SK-N-SH (cell line): ENCODE measurements around the gene TEAD2. TPM values are rescaled to one million over a fixed set of nuclear protein-coding genes. Genes with fewer than 3 reads are reported as not detected.

Source experiments
- CTCF ChIA-PET: fragments of 300-600, 350-600 bp; formaldehyde crosslinking; extraction: SDS; loops from one replicate; lab custom pipeline; 2021; lab: Yijun Ruan, JAX
- POLR2A ChIA-PET: fragments of 350-600 bp; sonication (Branson Sonifier 250); formaldehyde crosslinking; extraction: SDS; loops from one replicate; lab custom pipeline; 2020; ENCODE audit warnings: antibody characterized with exemption, inconsistent platforms; lab: Yijun Ruan, JAX
- DNase-seq: peaks from one replicate; pipeline ENCODE4 v3.0.0; 2012
- H2AFZ ChIP-seq: fragments of 200-600 bp; sonication (generic); 2 replicates; pipeline ENCODE4 v1.8.1; 2016; ENCODE audit warnings: antibody characterized with exemption, mild to moderate bottlenecking, low read depth
- H3F3A ChIP-seq: fragments of 200-600 bp; sonication (generic); replicated peaks from 2 replicates; pipeline ENCODE3; 2016; ENCODE audit warnings: antibody characterized with exemption, mild to moderate bottlenecking; ENCODE audit not compliant: insufficient read depth
- H3K27ac ChIP-seq, 2 experiments: fragments of 200-500 bp in 1 of 2; fragments of 200-600 bp in 1 of 2; sonication (Bioruptor generic) in 1 of 2; sonication (generic), shearing (Covaris generic) in 1 of 2; 2 replicates each; pipeline versions ENCODE4 v1.5.1 to v1.6.1; 2014 to 2016; ENCODE audit warnings: low read depth in 2 of 2, inconsistent platforms in 1 of 2, low read length in 1 of 2, mild to moderate bottlenecking in 1 of 2, mixed read lengths in 1 of 2
- H3K27me3 ChIP-seq: fragments of 200-600 bp; sonication (generic), shearing (Covaris generic); 2 replicates; pipeline ENCODE4 v1.6.1; 2016; ENCODE audit warnings: mixed run types; ENCODE audit not compliant: insufficient read depth
- H3K36me3 ChIP-seq, 2 experiments: fragments of 200-500 bp in 1 of 2; fragments of 200-600 bp in 1 of 2; sonication (Bioruptor generic) in 1 of 2; sonication (generic) in 1 of 2; replicated peaks in 1 of 2; 2 replicates each; pipeline versions ENCODE3 to v1.5.1; 2014 to 2016; ENCODE audit warnings: low read length in 1 of 2, mild to moderate bottlenecking in 1 of 2; ENCODE audit not compliant: insufficient read depth in 2 of 2, control insufficient read depth in 1 of 2
- H3K4me1 ChIP-seq, 2 experiments: fragments of 200-500 bp in 1 of 2; fragments of 200-600 bp in 1 of 2; sonication (Bioruptor generic) in 1 of 2; sonication (generic), shearing (Covaris generic) in 1 of 2; 2 replicates each; pipeline versions ENCODE4 v1.5.1 to v1.6.1; 2014 to 2016; ENCODE audit warnings: low read depth in 1 of 2, low read length in 1 of 2, mixed run types in 1 of 2; ENCODE audit not compliant: insufficient read depth in 2 of 2, control insufficient read depth in 1 of 2
- H3K4me2 ChIP-seq: fragments of 200-600 bp; sonication (generic), shearing (Covaris generic); 2 replicates; pipeline ENCODE4 v1.6.1; 2017; ENCODE audit warnings: mixed run types
- H3K4me3 ChIP-seq, 2 experiments: fragments of 200-500 bp in 1 of 2; fragments of 200-600 bp in 1 of 2; sonication (Bioruptor generic) in 1 of 2; sonication (generic), shearing (Covaris generic) in 1 of 2; 2 replicates each; pipeline versions ENCODE4 v1.5.1 to v1.8.1; 2014 to 2016; ENCODE audit warnings: low read depth in 2 of 2, inconsistent platforms in 1 of 2, low read length in 1 of 2, mild to moderate bottlenecking in 1 of 2, mixed read lengths in 1 of 2, moderate library complexity in 1 of 2
- H3K79me2 ChIP-seq: fragments of 200-600 bp; sonication (generic); 2 replicates; pipeline ENCODE4 v1.8.1; 2017; ENCODE audit warnings: mild to moderate bottlenecking; ENCODE audit not compliant: insufficient read depth
- H3K9ac ChIP-seq: fragments of 200-600 bp; sonication (generic); 2 replicates; pipeline ENCODE4 v1.6.1; 2017; ENCODE audit warnings: mixed run types
- H3K9me2 ChIP-seq: fragments of 200-600 bp; sonication (generic); 2 replicates; pipeline ENCODE4 v1.6.1; 2017; ENCODE audit warnings: mixed run types
- H3K9me3 ChIP-seq: fragments of 200-600 bp; sonication (generic); 2 replicates; pipeline ENCODE4 v1.6.1; 2017; ENCODE audit warnings: mixed run types, mild to moderate bottlenecking, moderate library complexity
- H4K20me1 ChIP-seq: fragments of 200-600 bp; sonication (generic); 2 replicates; pipeline ENCODE4 v1.6.1; 2017; ENCODE audit warnings: mild to moderate bottlenecking, mixed run types; ENCODE audit not compliant: insufficient read depth
- EP300 ChIP-seq, 2 experiments: IDR thresholded peaks; 2 replicates each; pipeline versions ENCODE4 v1.4.0 to v1.6.1; 2012; ENCODE audit warnings: borderline replicate concordance in 1 of 2, low read depth in 1 of 2, low read length in 1 of 2
- EZH2phosphoT487 ChIP-seq: fragments of 200-600 bp; sonication (generic); IDR thresholded peaks from 2 replicates; pipeline ENCODE4 v1.6.1; 2017; ENCODE audit warnings: low read depth, mixed run types, mild to moderate bottlenecking, antibody characterized with exemption, moderate library complexity, borderline replicate concordance
- FOXM1 ChIP-seq: IDR thresholded peaks from 2 replicates; pipeline ENCODE4 v1.4.0; 2012; ENCODE audit warnings: low read depth, mild to moderate bottlenecking
- GABPA ChIP-seq: IDR thresholded peaks from 2 replicates; pipeline ENCODE4 v1.4.0; 2012; ENCODE audit warnings: low read depth, mild to moderate bottlenecking
- JUND ChIP-seq: IDR thresholded peaks from 2 replicates; pipeline ENCODE4 v1.4.0; 2012
- NFIC ChIP-seq: IDR thresholded peaks from 2 replicates; pipeline ENCODE4 v1.4.0; 2012; ENCODE audit warnings: borderline replicate concordance
- POLR2AphosphoS5 ChIP-seq: IDR thresholded peaks from 2 replicates; pipeline ENCODE4 v1.6.1; 2012; ENCODE audit warnings: low read depth, low read length
- RAD21 ChIP-seq: IDR thresholded peaks from 2 replicates; pipeline ENCODE4 v1.6.1; 2012; ENCODE audit warnings: mild to moderate bottlenecking, low read length
- RCOR1 ChIP-seq: fragments of 150-350 bp; IDR thresholded peaks from 2 replicates; pipeline ENCODE4 v1.6.1; 2017; ENCODE audit warnings: antibody characterized with exemption, low read length
- RFX5 ChIP-seq: IDR thresholded peaks from 2 replicates; pipeline ENCODE4 v1.6.1; 2012; ENCODE audit warnings: mild to moderate bottlenecking, improper control_type of control experiment, low read length
- SIN3A ChIP-seq: IDR thresholded peaks from 2 replicates; pipeline ENCODE4 v1.6.1; 2012; ENCODE audit warnings: low read depth, mild to moderate bottlenecking, low read length, moderate library complexity, borderline replicate concordance
- TAF1 ChIP-seq: IDR thresholded peaks from 2 replicates; pipeline ENCODE4 v1.6.1; 2012; ENCODE audit warnings: low read depth, mild to moderate bottlenecking, low read length, moderate library complexity, borderline replicate concordance
- TCF12 ChIP-seq: IDR thresholded peaks from 2 replicates; pipeline ENCODE4 v1.4.0; 2012
- TEAD4 ChIP-seq: IDR thresholded peaks from 2 replicates; pipeline ENCODE4 v1.4.0; 2012; ENCODE audit warnings: mild to moderate bottlenecking, borderline replicate concordance; ENCODE audit not compliant: insufficient read depth
- WGBS: methylation state at CpG from one replicate; pipeline ENCODE4 v1.1.6; 2017; ENCODE audit warnings: low lambda C conversion rate; 5-methylcytosine and 5-hydroxymethylcytosine counted together
- polyA plus RNA-seq, 3 experiments: library from polyadenylated mRNA; depleted of rRNA; stranded (reverse); fragments of >200 nt; gene quantifications; 2 replicates each; pipeline ENCODE4 v1.2.3, GENCODE V29; 2012
- TF ChIP-seq, protein P1 (sequence below): fragments of 150-350 bp; IDR thresholded peaks from 2 replicates; pipeline ENCODE4 v1.6.1; 2016; ENCODE audit warnings: mild to moderate bottlenecking, low read depth, low read length
- TF ChIP-seq, protein P2 (sequence below): IDR thresholded peaks from 2 replicates; pipeline ENCODE4 v1.4.0; 2012; ENCODE audit warnings: low read depth, borderline replicate concordance

The TEAD2 gene
- polyA plus RNA-seq, 1 of the 3 experiments (the other 2 are of a cell fraction): 27.9 TPM

DNA sequence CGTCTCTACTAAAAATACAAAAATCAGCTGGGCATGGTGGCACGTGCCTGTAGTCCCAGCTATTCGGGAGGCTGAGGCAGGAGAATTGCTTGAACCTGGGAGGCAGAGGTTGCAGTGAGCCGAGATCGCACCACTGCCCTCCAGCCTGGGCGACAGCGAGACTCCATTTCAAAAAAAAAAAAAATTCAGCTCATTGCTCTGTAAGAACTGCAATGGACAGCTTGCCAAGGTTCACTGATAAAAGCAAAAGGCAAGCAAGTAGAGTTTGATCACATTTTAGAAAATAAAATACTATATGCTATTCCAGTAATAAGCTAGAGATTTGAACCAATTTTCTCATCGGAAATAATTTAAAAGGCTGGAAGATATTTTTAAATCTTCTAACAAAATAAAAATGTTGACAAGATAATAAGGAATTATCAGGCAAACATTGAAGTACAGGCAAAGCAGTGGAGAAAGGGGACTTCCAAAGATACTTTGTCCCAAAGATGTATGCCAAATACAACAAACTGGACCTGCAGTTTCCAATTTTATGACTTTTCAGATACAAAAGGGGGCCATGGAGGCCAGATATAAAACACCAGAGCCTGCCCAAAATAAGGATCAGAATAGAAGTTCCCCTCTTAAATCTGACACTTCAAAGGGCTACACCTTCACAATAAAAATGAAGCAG is 66.9 kb downstream of the TEAD2 start:
- Histone ChIP-seq H3K27me3 (peaks cover 6% of the 10 kb centered on the region; the same call in 1 of the 2 replicates), H3K4me2 (no peak overlapping the region), H3K9me3 (no peaks in the 10 kb centered on the region), H2AFZ (no peak overlapping the region), H3K4me3 (no peak overlapping the region), H3K79me2 (no peaks in the 10 kb centered on the region), H3F3A (peaks cover 4% of the 10 kb centered on the region), H3K27ac (no peak overlapping the region), H4K20me1 (no peaks in the 10 kb centered on the region), H3K9me2 (no peaks in the 10 kb centered on the region), H3K9ac (no peak overlapping the region), H3K4me1 (no peaks in the 10 kb centered on the region), H3K36me3 (no peaks in the 10 kb centered on the region)
- WGBS: 21% methylated on average over 8 of the region's 8 CpGs
- TF ChIP-seq JUND (no peak), GABPA (no peak), POLR2AphosphoS5 (no peak), RFX5 (no peak), EP300 (IDR thresholded peaks at IDR 0.05; ENCODE audit: borderline replicate concordance in 1 of 2, low read depth in 1 of 2, low read length in 1 of 2) (no peak), SIN3A (no peak), TAF1 (no peak), RAD21 (no peak), TCF12 (no peak), TEAD4 (no peak), NFIC (no peak), RCOR1 (no peak), FOXM1 (no peak), EZH2phosphoT487 (no peak)
- TF ChIP-seq, protein P1, sequence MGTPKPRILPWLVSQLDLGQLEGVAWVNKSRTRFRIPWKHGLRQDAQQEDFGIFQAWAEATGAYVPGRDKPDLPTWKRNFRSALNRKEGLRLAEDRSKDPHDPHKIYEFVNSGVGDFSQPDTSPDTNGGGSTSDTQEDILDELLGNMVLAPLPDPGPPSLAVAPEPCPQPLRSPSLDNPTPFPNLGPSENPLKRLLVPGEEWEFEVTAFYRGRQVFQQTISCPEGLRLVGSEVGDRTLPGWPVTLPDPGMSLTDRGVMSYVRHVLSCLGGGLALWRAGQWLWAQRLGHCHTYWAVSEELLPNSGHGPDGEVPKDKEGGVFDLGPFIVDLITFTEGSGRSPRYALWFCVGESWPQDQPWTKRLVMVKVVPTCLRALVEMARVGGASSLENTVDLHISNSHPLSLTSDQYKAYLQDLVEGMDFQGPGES: no peak
- TF ChIP-seq, protein P2, sequence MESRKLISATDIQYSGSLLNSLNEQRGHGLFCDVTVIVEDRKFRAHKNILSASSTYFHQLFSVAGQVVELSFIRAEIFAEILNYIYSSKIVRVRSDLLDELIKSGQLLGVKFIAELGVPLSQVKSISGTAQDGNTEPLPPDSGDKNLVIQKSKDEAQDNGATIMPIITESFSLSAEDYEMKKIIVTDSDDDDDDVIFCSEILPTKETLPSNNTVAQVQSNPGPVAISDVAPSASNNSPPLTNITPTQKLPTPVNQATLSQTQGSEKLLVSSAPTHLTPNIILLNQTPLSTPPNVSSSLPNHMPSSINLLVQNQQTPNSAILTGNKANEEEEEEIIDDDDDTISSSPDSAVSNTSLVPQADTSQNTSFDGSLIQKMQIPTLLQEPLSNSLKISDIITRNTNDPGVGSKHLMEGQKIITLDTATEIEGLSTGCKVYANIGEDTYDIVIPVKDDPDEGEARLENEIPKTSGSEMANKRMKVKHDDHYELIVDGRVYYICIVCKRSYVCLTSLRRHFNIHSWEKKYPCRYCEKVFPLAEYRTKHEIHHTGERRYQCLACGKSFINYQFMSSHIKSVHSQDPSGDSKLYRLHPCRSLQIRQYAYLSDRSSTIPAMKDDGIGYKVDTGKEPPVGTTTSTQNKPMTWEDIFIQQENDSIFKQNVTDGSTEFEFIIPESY: no peak
- no peak for DNase-seq
- POLR2A ChIA-PET: interaction anchor here (0.9 kb wide), 1 partner anchor 55 kb away, joined by 4 read pairs; no protein-coding TSS in a partner anchor
- CTCF ChIA-PET: interaction anchor here (0.9 kb wide), 1 partner anchor 70 kb away, joined by 3 read pairs; no protein-coding TSS in a partner anchor
